ENCODE measurements around the gene NOP16.

The NOP16 gene

GRCh38 chr5:176426876-176427275, 38.5 kb upstream of the NOP16 start:
- no peak overlapping the region for H3K4me3 ChIP-seq (ENCODE audit: low read depth, low read length)
- no peak for DNase-seq
- H3K27ac ChIP-seq = no peak overlapping the region
- no peak for TF ChIP-seq CTCF (IDR thresholded peaks at IDR 0.05; ENCODE audit: low read depth, low read length)
- no peaks in the 10 kb centered on the region for H3K27me3 ChIP-seq (ENCODE audit: insufficient read depth, low read depth, severe bottlenecking)
- H3K9me3 ChIP-seq (ENCODE audit: severe bottlenecking) = no peaks in the 10 kb centered on the region
- H3K36me3 ChIP-seq = no peaks in the 10 kb centered on the region

- no peak for TF ChIP-seq CTCF (IDR thresholded peaks at IDR 0.05; ENCODE audit: low read depth, low read length)
Observed at GRCh38 chr5:176425791-176426190, 37.4 kb upstream of the NOP16 start.

GRCh38 chr5:176425138-176425537, 36.7 kb upstream of the NOP16 start:
- H3K4me3 ChIP-seq (ENCODE audit: low read depth, low read length) = no peak overlapping the region
- H3K9me3 ChIP-seq (ENCODE audit: severe bottlenecking) = peaks cover 3% of the 10 kb centered on the region
- DNase-seq = no peak
- H3K27ac ChIP-seq = no peak overlapping the region
- H3K27me3 ChIP-seq (ENCODE audit: insufficient read depth, low read depth, severe bottlenecking) = no peaks in the 10 kb centered on the region
- no peak for TF ChIP-seq CTCF (IDR thresholded peaks at IDR 0.05; ENCODE audit: low read depth, low read length)
- H3K36me3 ChIP-seq = no peaks in the 10 kb centered on the region

More at GRCh38 chr5:176425791-176426190, 37.4 kb upstream of the NOP16 start:
- peaks cover 3% of the 10 kb centered on the region for H3K9me3 ChIP-seq (ENCODE audit: severe bottlenecking)
- H3K4me3 ChIP-seq (ENCODE audit: low read depth, low read length) = no peak overlapping the region
- no peak overlapping the region for H3K27ac ChIP-seq
- no peak for DNase-seq
- H3K36me3 ChIP-seq = no peaks in the 10 kb centered on the region
- no peaks in the 10 kb centered on the region for H3K27me3 ChIP-seq (ENCODE audit: insufficient read depth, low read depth, severe bottlenecking)

GRCh38 chr5:176424181-176424580, 35.8 kb upstream of the NOP16 start:
- no peak for DNase-seq
- TF ChIP-seq CTCF (IDR thresholded peaks at IDR 0.05; ENCODE audit: low read depth, low read length) = no peak
- H3K27me3 ChIP-seq (ENCODE audit: insufficient read depth, low read depth, severe bottlenecking) = no peaks in the 10 kb centered on the region
- no peak overlapping the region for H3K27ac ChIP-seq
- H3K36me3 ChIP-seq = no peaks in the 10 kb centered on the region
- no peak overlapping the region for H3K4me3 ChIP-seq (ENCODE audit: low read depth, low read length)
- H3K9me3 ChIP-seq (ENCODE audit: severe bottlenecking) = peaks cover 3% of the 10 kb centered on the region

- Histone ChIP-seq H3K27me3 (ENCODE audit: insufficient read depth, low read depth, severe bottlenecking) (no peaks in the 10 kb centered on the region), H3K4me3 (ENCODE audit: low read depth, low read length) (no peak overlapping the region), H3K36me3 (no peaks in the 10 kb centered on the region), H3K27ac (no peak overlapping the region), H3K9me3 (ENCODE audit: severe bottlenecking) (peaks cover 3% of the 10 kb centered on the region)
- TF ChIP-seq CTCF (IDR thresholded peaks at IDR 0.05; ENCODE audit: low read depth, low read length) = no peak
- no peak for DNase-seq
Observed at GRCh38 chr5:176420972-176421544, 32.7 kb upstream of the NOP16 start.

GRCh38 chr5:176420086-176420485, 31.7 kb upstream of the NOP16 start:
- Histone ChIP-seq H3K27me3 (ENCODE audit: insufficient read depth, low read depth, severe bottlenecking) (no peaks in the 10 kb centered on the region), H3K27ac (no peak overlapping the region), H3K9me3 (ENCODE audit: severe bottlenecking) (peaks cover 3% of the 10 kb centered on the region), H3K36me3 (no peaks in the 10 kb centered on the region), H3K4me3 (ENCODE audit: low read depth, low read length) (no peak overlapping the region)
- DNase-seq = no peak
- no peak for TF ChIP-seq CTCF (IDR thresholded peaks at IDR 0.05; ENCODE audit: low read depth, low read length)
